Activated CD8-positive, alpha-beta memory T cell treated with anti-CD3 and anti-CD28 coated beads, Interleukin-2, amount 50 U/mL, for 1 hour (primary cell): Measurements from ENCODE around the gene CALN1.
"Not testable (repeated sequence)": the region's sequence is repeated elsewhere in the genome, so short reads cannot be mapped to it uniquely, and the experiment has no call there.

Experiments used
- DNase-seq: peaks from one replicate; pipeline ENCODE4 v3.0.0-alpha.2; 2020; ENCODE audit errors: extremely low read depth

CALN1 gene

GRCh38 chr7:71752171-71752935 lies 659.8 kb downstream of the CALN1 start:
- no peak for DNase-seq

DNA sequence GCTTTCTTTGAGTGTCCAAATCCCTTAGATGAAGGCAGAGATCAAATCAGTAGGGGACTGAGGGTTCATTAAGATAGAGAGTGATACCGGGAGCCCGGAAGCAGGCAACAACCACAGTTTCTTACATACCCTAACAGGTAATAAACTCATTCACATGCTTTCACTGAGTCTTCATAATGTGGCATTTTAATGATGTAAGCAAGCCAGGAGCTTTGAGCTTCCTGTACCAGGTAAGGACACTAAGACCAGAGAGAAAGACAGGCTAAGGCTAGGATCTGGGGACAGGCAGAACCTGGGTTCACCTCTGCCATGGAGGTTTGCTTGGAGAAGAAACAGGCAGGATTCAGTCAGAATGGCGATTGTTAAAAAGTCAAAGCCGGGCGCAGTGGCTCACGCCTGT lies 661.8 kb downstream of the CALN1 start:
- DNase-seq: no peak

- no peak for DNase-seq
These were observed 666.1 kb downstream of the CALN1 start for GRCh38 chr7:71746006-71746405.

GRCh38 chr7:71740174-71740560 lies 672.0 kb downstream of the CALN1 start:
- DNase-seq: no peak

DNA sequence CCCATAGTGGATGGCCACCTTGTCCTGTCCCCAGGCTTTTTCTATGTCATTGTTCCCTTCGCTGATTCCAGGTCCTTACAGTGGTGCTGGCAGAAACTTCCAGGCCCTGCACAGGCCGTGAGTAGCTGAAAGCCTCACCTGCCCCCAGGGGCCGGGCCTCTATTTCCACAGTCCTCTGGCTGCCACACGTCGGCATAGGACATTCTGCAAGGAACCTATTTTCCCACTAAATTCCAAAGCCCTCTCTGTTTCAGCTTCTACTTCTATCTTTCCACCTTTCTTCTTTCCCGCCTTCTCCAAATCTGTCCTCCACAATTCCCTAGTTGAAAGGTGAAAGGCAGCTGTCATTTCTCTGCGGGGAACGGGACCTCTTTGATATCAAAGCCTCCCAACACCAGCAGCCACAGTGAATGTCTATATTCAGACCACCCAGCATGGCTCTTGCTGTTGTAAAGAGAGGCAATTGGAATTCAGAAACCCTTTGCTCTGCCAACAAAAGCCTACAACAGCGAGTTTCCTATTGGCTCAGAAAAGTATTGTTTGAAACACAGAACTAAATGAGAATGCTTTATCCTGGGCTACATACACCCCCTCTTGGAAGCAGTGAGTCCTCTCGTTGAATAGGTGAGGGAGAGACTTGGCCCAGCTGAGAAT lies 672.5 kb downstream of the CALN1 start:
- DNase-seq: no peak

- not testable (repeated sequence) for DNase-seq
These were observed 674.1 kb downstream of the CALN1 start for GRCh38 chr7:71737931-71738540.

DNA sequence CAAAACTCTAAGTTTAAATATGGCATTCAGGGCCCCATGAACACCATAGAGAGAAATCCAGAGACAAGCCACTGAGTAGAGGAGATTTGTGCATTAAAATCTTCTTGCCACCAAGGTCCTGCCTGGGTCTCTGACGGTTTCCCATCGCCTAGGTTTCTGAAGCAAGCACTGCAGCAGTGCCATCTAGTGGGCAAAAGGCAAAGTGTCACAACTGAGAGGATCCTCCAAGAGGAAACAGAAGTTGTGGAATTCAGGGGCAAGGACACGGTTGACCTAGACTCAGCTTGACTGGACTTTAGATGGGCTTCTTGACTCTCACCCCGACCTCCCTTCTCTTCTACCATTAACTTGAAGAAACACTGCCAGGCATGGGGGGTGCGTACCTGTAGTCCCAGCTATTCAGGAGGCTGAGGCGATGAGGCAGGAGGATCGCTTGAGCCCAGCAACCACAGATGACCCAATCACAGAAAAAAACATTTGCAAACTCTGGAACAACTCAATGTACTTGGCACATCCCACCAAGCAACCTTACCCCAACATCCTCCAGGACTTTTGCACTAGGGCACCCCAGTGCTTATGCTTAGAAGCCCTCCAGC lies 676.1 kb downstream of the CALN1 start:
- DNase-seq: no peak

- no peak for DNase-seq
These were observed 678.8 kb downstream of the CALN1 start for GRCh38 chr7:71733107-71733870.

DNA sequence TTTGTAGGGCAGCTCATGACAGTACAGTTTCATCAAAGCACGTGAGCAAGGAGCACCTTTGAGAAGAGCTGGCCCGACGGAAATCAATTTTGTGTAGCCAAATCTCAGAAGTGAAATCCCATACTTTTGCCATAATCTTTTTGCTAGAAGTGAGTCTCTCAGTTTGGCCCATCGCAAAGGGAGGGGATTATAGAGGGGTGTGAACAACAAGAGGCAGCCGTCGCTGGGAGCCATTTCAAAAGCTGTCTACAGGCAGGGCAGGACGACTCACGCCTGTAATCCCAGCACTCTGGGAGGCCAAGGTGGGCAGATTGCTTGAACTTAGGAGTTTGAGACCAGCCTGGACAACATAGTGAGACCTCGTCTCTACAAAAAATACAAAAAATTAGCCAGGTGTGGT lies 680.4 kb downstream of the CALN1 start:
- DNase-seq: no peak
